Measurements from ENCODE around the gene TAAR5.
"Not testable (repeated sequence)": the region's sequence is repeated elsewhere in the genome, so short reads cannot be mapped to it uniquely, and the experiment has no call there.

The TAAR5 gene

GRCh38 chr6:132568611-132569010 is 20.9 kb downstream of the TAAR5 start:
- no peaks in the 10 kb centered on the region for H3F3A ChIP-seq (ENCODE audit: insufficient read depth, low read length)
- H2AFZ ChIP-seq (ENCODE audit: low read length): no peak overlapping the region
- no peak overlapping the region for H3K27ac ChIP-seq (ENCODE audit: low read length)
- H3K4me2 ChIP-seq (ENCODE audit: low read depth, low read length): no peak overlapping the region
- H3K79me2 ChIP-seq (ENCODE audit: low read length): no peaks in the 10 kb centered on the region
- no peak overlapping the region for H3K9ac ChIP-seq (ENCODE audit: low read length)
- no peaks in the 10 kb centered on the region for H4K20me1 ChIP-seq (ENCODE audit: insufficient read depth, low read length)
- no peaks in the 10 kb centered on the region for H3K9me3 ChIP-seq (replicated peaks; ENCODE audit: insufficient read depth, low read length)
- no peaks in the 10 kb centered on the region for H3K4me1 ChIP-seq (ENCODE audit: low read length)
- H3K4me3 ChIP-seq (ENCODE audit: low read length): no peak overlapping the region
- TF ChIP-seq EZH2phosphoT487 (IDR thresholded peaks at IDR 0.05; ENCODE audit: low read length) (no peak), CTCF (IDR thresholded peaks at IDR 0.05; ENCODE audit: low read length) (no peak), EZH2 (optimal IDR thresholded peaks at IDR 0.05; ENCODE audit: low read depth, low read length) (no peak)
- no peak for DNase-seq
- no peaks in the 10 kb centered on the region for H3K9me2 ChIP-seq (replicated peaks; ENCODE audit: insufficient read depth, low read length)
- no peaks in the 10 kb centered on the region for H3K27me3 ChIP-seq (replicated peaks; ENCODE audit: insufficient read depth, low read length)
- H3K36me3 ChIP-seq (replicated peaks; ENCODE audit: insufficient read depth, low read length): no peaks in the 10 kb centered on the region

GRCh38 chr6:132567566-132567965 is 22.0 kb downstream of the TAAR5 start:
- H2AFZ ChIP-seq (ENCODE audit: low read length): no peak overlapping the region
- no peak overlapping the region for H3K27ac ChIP-seq (ENCODE audit: low read length)
- no peak overlapping the region for H3K4me3 ChIP-seq (ENCODE audit: low read length)
- no peaks in the 10 kb centered on the region for H3F3A ChIP-seq (ENCODE audit: insufficient read depth, low read length)
- H3K9me3 ChIP-seq (replicated peaks; ENCODE audit: insufficient read depth, low read length): no peaks in the 10 kb centered on the region
- H3K4me1 ChIP-seq (ENCODE audit: low read length): no peaks in the 10 kb centered on the region
- no peaks in the 10 kb centered on the region for H3K79me2 ChIP-seq (ENCODE audit: low read length)
- no peaks in the 10 kb centered on the region for H3K9me2 ChIP-seq (replicated peaks; ENCODE audit: insufficient read depth, low read length)
- no peak overlapping the region for H3K9ac ChIP-seq (ENCODE audit: low read length)
- TF ChIP-seq CTCF (IDR thresholded peaks at IDR 0.05; ENCODE audit: low read length) (no peak), EZH2phosphoT487 (IDR thresholded peaks at IDR 0.05; ENCODE audit: low read length) (no peak), EZH2 (optimal IDR thresholded peaks at IDR 0.05; ENCODE audit: low read depth, low read length) (no peak)
- no peaks in the 10 kb centered on the region for H3K27me3 ChIP-seq (replicated peaks; ENCODE audit: insufficient read depth, low read length)
- no peaks in the 10 kb centered on the region for H3K36me3 ChIP-seq (replicated peaks; ENCODE audit: insufficient read depth, low read length)
- no peaks in the 10 kb centered on the region for H4K20me1 ChIP-seq (ENCODE audit: insufficient read depth, low read length)
- H3K4me2 ChIP-seq (ENCODE audit: low read depth, low read length): no peak overlapping the region
- DNase-seq: no peak

GRCh38 chr6:132566404-132566803 is 23.1 kb downstream of the TAAR5 start:
- no peak for TF ChIP-seq CTCF (IDR thresholded peaks at IDR 0.05; ENCODE audit: low read length)
- TF ChIP-seq EZH2 (optimal IDR thresholded peaks at IDR 0.05; ENCODE audit: low read depth, low read length): no peak
- TF ChIP-seq EZH2phosphoT487 (IDR thresholded peaks at IDR 0.05; ENCODE audit: low read length): no peak
- no peaks in the 10 kb centered on the region for H3K36me3 ChIP-seq (replicated peaks; ENCODE audit: insufficient read depth, low read length)
- no peak for DNase-seq
- no peaks in the 10 kb centered on the region for H4K20me1 ChIP-seq (ENCODE audit: insufficient read depth, low read length)
- H3K4me2 ChIP-seq (ENCODE audit: low read depth, low read length): no peak overlapping the region
- no peaks in the 10 kb centered on the region for H3K9me2 ChIP-seq (replicated peaks; ENCODE audit: insufficient read depth, low read length)
- no peaks in the 10 kb centered on the region for H3K9me3 ChIP-seq (replicated peaks; ENCODE audit: insufficient read depth, low read length)
- H3F3A ChIP-seq (ENCODE audit: insufficient read depth, low read length): no peaks in the 10 kb centered on the region
- no peaks in the 10 kb centered on the region for H3K79me2 ChIP-seq (ENCODE audit: low read length)
- no peak overlapping the region for H2AFZ ChIP-seq (ENCODE audit: low read length)
- no peaks in the 10 kb centered on the region for H3K4me1 ChIP-seq (ENCODE audit: low read length)
- no peak overlapping the region for H3K9ac ChIP-seq (ENCODE audit: low read length)
- no peak overlapping the region for H3K27ac ChIP-seq (ENCODE audit: low read length)
- H3K27me3 ChIP-seq (replicated peaks; ENCODE audit: insufficient read depth, low read length): no peaks in the 10 kb centered on the region
- no peak overlapping the region for H3K4me3 ChIP-seq (ENCODE audit: low read length)

GRCh38 chr6:132560087-132560486 is 29.5 kb downstream of the TAAR5 start:
- H3K4me1 ChIP-seq (ENCODE audit: low read length); H3K27ac ChIP-seq (ENCODE audit: low read length); H3K9me2 ChIP-seq (replicated peaks; ENCODE audit: insufficient read depth, low read length); DNase-seq; H3K9me3 ChIP-seq (replicated peaks; ENCODE audit: insufficient read depth, low read length); H3K4me3 ChIP-seq (ENCODE audit: low read length); H3K9ac ChIP-seq (ENCODE audit: low read length); H2AFZ ChIP-seq (ENCODE audit: low read length); H3K79me2 ChIP-seq (ENCODE audit: low read length); H3F3A ChIP-seq (ENCODE audit: insufficient read depth, low read length); H3K4me2 ChIP-seq (ENCODE audit: low read depth, low read length); H3K36me3 ChIP-seq (replicated peaks; ENCODE audit: insufficient read depth, low read length); H3K27me3 ChIP-seq (replicated peaks; ENCODE audit: insufficient read depth, low read length); H4K20me1 ChIP-seq (ENCODE audit: insufficient read depth, low read length): not testable (repeated sequence)
